Progenitor cell of endocrine pancreas (in vitro differentiated cells): Measurements from ENCODE around the gene CRADD. TPM values are rescaled to one million over a fixed set of nuclear protein-coding genes. Genes with fewer than 3 reads are reported as not detected.

ENCODE experiments used
- DNase-seq: peaks from one replicate; pipeline ENCODE4 v3.0.0; 2021; ENCODE audit warnings: low spot score; ENCODE audit not compliant: unreplicated experiment
- H3K27ac Mint-ChIP-seq: 2 replicates; pipeline ENCODE4 v1.8.0; 2021; ENCODE audit warnings: mild to moderate bottlenecking, moderate library complexity, mixed read lengths
- H3K27me3 Mint-ChIP-seq: 2 replicates; pipeline ENCODE4 v1.8.0; 2021; ENCODE audit warnings: mixed read lengths
- H3K36me3 Mint-ChIP-seq: 2 replicates; pipeline ENCODE4 v1.8.0; 2022; ENCODE audit warnings: mixed read lengths; ENCODE audit not compliant: insufficient read depth
- H3K4me1 Mint-ChIP-seq: 2 replicates; pipeline ENCODE4 v1.8.0; 2021; ENCODE audit warnings: low read depth, mixed read lengths
- H3K4me3 Mint-ChIP-seq: 2 replicates; pipeline ENCODE4 v1.8.0; 2021; ENCODE audit warnings: low read depth, mild to moderate bottlenecking, moderate library complexity, mixed read lengths
- H3K9me3 Mint-ChIP-seq: 2 replicates; pipeline ENCODE4 v1.8.0; 2021; ENCODE audit warnings: low read depth, mixed read lengths
- CTCF ChIP-seq: fragments of 200-600 bp; sonication (generic); IDR thresholded peaks from one replicate; pipeline ENCODE4 v1.5.0; 2021; ENCODE audit warnings: antibody characterized with exemption, mild to moderate bottlenecking; ENCODE audit not compliant: unreplicated experiment
- total RNA-seq: library from RNA; stranded (reverse); gene quantifications from 2 replicates; pipeline ENCODE4 v1.2.1, GENCODE V29; 2021

CRADD gene
- total RNA-seq, 1 donor from 2014 or later, result 11.7 TPM

GRCh38 chr12:93653079-93653478 is 24.1 kb upstream of the CRADD start:
- no peak for TF ChIP-seq CTCF
- Mint-ChIP-seq H3K27me3 (no peaks in the 10 kb centered on the region), H3K27ac (no peak overlapping the region), H3K4me3 (no peak overlapping the region), H3K9me3 (no peaks in the 10 kb centered on the region), H3K4me1 (no peaks in the 10 kb centered on the region), H3K36me3 (no peaks in the 10 kb centered on the region)
- DNase-seq, result no peak

GRCh38 chr12:93653712-93654111 is 23.5 kb upstream of the CRADD start:
- no peak overlapping the region for H3K27ac Mint-ChIP-seq
- no peak overlapping the region for H3K4me3 Mint-ChIP-seq
- no peak for TF ChIP-seq CTCF
- DNase-seq, result no peak
- no peaks in the 10 kb centered on the region for H3K36me3 Mint-ChIP-seq
- no peaks in the 10 kb centered on the region for H3K27me3 Mint-ChIP-seq
- H3K4me1 Mint-ChIP-seq, result no peaks in the 10 kb centered on the region
- H3K9me3 Mint-ChIP-seq, result no peaks in the 10 kb centered on the region

- Mint-ChIP-seq H3K4me1 (no peaks in the 10 kb centered on the region), H3K36me3 (no peaks in the 10 kb centered on the region), H3K27me3 (no peaks in the 10 kb centered on the region), H3K9me3 (no peaks in the 10 kb centered on the region), H3K27ac (no peak overlapping the region), H3K4me3 (no peak overlapping the region)
- no peak for TF ChIP-seq CTCF
- DNase-seq, result no peak
Observed at GRCh38 chr12:93654421-93654820, 22.8 kb upstream of the CRADD start.

GRCh38 chr12:93657071-93657470 is 20.1 kb upstream of the CRADD start:
- no peaks in the 10 kb centered on the region for H3K36me3 Mint-ChIP-seq
- DNase-seq, result no peak
- peaks cover 3% of the 10 kb centered on the region for H3K27me3 Mint-ChIP-seq
- H3K4me3 Mint-ChIP-seq, result no peak overlapping the region
- H3K9me3 Mint-ChIP-seq, result no peaks in the 10 kb centered on the region
- no peak overlapping the region for H3K27ac Mint-ChIP-seq
- H3K4me1 Mint-ChIP-seq, result no peaks in the 10 kb centered on the region
- TF ChIP-seq CTCF, result no peak

- H3K9me3 Mint-ChIP-seq, result no peaks in the 10 kb centered on the region
- no peaks in the 10 kb centered on the region for H3K36me3 Mint-ChIP-seq
- no peak overlapping the region for H3K27ac Mint-ChIP-seq
- no peak for TF ChIP-seq CTCF
- DNase-seq, result no peak
- H3K27me3 Mint-ChIP-seq, result peaks cover 3% of the 10 kb centered on the region
- no peak overlapping the region for H3K4me3 Mint-ChIP-seq
- no peaks in the 10 kb centered on the region for H3K4me1 Mint-ChIP-seq
Observed at GRCh38 chr12:93661021-93661420, 16.2 kb upstream of the CRADD start.
